Measurements from ENCODE around the gene VTI1A. TPM values are rescaled to one million over a fixed set of nuclear protein-coding genes. Genes with fewer than 3 reads are reported as not detected.

VTI1A gene
- total RNA-seq, 2 experiments from 2014 or later, result 39.0 to 54.6 TPM

DNA sequence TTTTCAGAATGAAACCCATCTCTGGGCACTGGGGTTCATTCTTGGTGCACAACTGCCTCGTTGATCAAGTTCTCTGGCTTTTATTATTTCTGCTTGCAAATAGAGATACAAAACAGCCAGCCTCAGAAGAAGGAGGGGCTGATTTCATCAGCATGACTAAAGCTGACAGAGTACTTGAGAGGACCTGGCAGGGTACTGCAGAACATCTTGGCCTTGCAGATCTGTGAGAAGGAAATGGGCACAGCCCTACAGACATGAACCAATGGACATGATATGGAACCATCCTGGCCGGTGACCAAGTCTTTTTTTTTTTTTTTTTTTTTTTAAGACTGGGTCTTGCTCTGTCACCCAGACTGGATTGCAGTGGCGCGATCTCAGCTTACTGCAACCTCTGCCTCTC, 240.6 kb downstream of the VTI1A start:
- DNase-seq, result no peak
- Mint-ChIP-seq H3K9me3 (ENCODE audit: low read depth) (no peaks in the 10 kb centered on the region), H3K27ac (no peak overlapping the region), H3K36me3 (no peaks in the 10 kb centered on the region), H3K27me3 (no peaks in the 10 kb centered on the region), H3K4me1 (no peaks in the 10 kb centered on the region), H3K4me3 (no peak overlapping the region)
- ATAC-seq, result no peak
- CTCF ChIA-PET, result no interaction called here

DNA sequence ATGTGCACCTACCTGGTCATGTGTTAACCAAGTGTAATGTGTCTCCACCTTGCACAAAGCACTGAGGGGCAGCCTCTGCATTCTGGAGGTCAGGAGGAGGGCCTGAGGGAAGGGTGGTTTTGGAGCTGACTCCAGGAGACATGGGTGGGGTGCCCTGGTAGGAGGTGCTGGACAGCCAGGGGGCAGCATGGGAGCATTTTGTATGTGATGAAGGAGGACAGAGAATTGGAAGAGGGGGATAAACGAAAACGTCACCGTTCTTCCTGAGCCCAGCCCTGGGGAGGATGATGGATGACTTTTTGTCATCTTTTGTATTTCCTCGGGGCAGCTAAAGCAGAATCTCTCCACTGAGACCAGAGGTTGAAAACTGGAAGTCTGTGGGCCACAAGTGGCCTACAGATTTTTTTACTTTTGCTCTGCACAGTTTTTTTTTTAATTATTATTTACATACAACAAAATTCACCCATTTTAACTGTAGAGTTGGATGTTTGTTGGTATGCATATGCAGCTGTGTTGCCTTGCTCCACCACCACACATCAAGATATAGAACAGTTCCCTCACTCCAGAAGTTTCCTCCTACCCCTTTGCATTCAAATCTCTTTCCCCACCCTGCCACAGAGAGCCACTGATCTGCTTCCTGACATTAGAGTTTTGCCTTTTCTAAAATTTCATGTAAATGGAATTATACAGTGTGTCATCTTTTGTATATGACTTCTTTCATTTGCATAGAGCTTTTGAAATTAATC, 242.5 kb downstream of the VTI1A start:
- H3K9me3 Mint-ChIP-seq (ENCODE audit: low read depth), result no peaks in the 10 kb centered on the region
- H3K27ac Mint-ChIP-seq, result no peak overlapping the region
- ATAC-seq (no peak), DNase-seq (no peak)
- CTCF ChIA-PET, result interaction anchor here (1.2 kb wide), 1 partner anchor 9 kb away, joined by 3 read pairs; no protein-coding TSS in a partner anchor
- H3K27me3 Mint-ChIP-seq, result no peaks in the 10 kb centered on the region
- no peaks in the 10 kb centered on the region for H3K4me1 Mint-ChIP-seq
- H3K4me3 Mint-ChIP-seq, result no peak overlapping the region
- H3K36me3 Mint-ChIP-seq, result no peaks in the 10 kb centered on the region

DNA sequence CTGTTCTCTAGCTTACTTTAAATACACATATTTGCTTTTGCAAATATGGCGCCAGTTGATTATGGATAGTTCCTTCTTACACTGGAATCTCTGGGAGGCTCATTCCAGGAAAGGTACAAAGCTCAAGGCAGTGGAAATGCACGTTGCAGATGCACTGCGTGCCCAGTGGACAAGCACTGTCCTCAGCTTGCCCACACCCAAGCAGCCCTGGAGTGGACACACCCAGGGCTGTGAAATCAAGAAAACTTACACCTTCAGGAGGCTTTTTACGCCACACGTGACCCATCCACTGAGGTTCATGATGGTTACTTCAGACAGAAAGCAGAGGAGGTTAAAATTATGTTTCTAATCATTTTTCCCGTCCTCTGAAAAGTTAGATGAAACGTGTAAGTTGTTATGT, 248.5 kb downstream of the VTI1A start:
- no peak overlapping the region for H3K27ac Mint-ChIP-seq
- DNase-seq, result no peak
- H3K9me3 Mint-ChIP-seq (ENCODE audit: low read depth), result no peaks in the 10 kb centered on the region
- no peaks in the 10 kb centered on the region for H3K36me3 Mint-ChIP-seq
- no peaks in the 10 kb centered on the region for H3K27me3 Mint-ChIP-seq
- CTCF ChIA-PET, result no interaction called here
- no peaks in the 10 kb centered on the region for H3K4me1 Mint-ChIP-seq
- H3K4me3 Mint-ChIP-seq, result no peak overlapping the region
- ATAC-seq, result no peak

- H3K4me1 Mint-ChIP-seq, result no peaks in the 10 kb centered on the region
- CTCF ChIA-PET, result no interaction called here
- ATAC-seq (no peak), DNase-seq (no peak)
- H3K36me3 Mint-ChIP-seq, result no peaks in the 10 kb centered on the region
- no peaks in the 10 kb centered on the region for H3K9me3 Mint-ChIP-seq (ENCODE audit: low read depth)
- no peak overlapping the region for H3K4me3 Mint-ChIP-seq
- H3K27me3 Mint-ChIP-seq, result no peaks in the 10 kb centered on the region
- no peak overlapping the region for H3K27ac Mint-ChIP-seq
Measured at GRCh38 chr10:112696592-112696991, 249.6 kb downstream of the VTI1A start.

GRCh38 chr10:112698133-112698817, 251.3 kb downstream of the VTI1A start:
- no peaks in the 10 kb centered on the region for H3K4me1 Mint-ChIP-seq
- no peaks in the 10 kb centered on the region for H3K9me3 Mint-ChIP-seq (ENCODE audit: low read depth)
- no peak for ATAC-seq
- H3K27ac Mint-ChIP-seq, result no peak overlapping the region
- CTCF ChIA-PET, result interaction anchor here (0.6 kb wide), 1 partner anchor 10 kb away, joined by 3 read pairs; no protein-coding TSS in a partner anchor
- no peak overlapping the region for H3K4me3 Mint-ChIP-seq
- no peaks in the 10 kb centered on the region for H3K27me3 Mint-ChIP-seq
- no peaks in the 10 kb centered on the region for H3K36me3 Mint-ChIP-seq
- DNase-seq, result no peak

DNA sequence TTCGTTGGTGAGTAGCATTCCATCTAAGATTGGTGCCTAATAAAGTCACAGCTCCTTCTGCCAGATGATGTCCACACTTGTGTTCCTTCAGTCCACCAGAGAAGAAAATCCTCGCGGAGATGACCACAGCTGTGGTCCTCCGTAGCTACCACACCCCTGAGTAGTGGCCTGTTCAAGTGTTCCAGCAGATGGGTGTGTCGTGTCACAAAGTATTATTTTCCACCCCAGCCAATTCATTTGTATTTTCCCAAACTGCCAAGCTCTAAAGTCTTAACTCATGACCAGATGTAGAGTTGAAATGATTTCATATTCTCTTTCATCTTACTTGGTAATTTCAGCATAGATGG, 251.8 kb downstream of the VTI1A start:
- Mint-ChIP-seq H3K36me3 (no peaks in the 10 kb centered on the region), H3K27ac (no peak overlapping the region), H3K9me3 (ENCODE audit: low read depth) (no peaks in the 10 kb centered on the region), H3K4me3 (no peak overlapping the region), H3K27me3 (no peaks in the 10 kb centered on the region), H3K4me1 (no peaks in the 10 kb centered on the region)
- ATAC-seq (no peak), DNase-seq (no peak)
- CTCF ChIA-PET, result interaction anchor here (0.6 kb wide), 1 partner anchor 9 kb away, joined by 3 read pairs; no protein-coding TSS in a partner anchor

GRCh38 chr10:112700215-112700671, 253.2 kb downstream of the VTI1A start:
- ATAC-seq (no peak), DNase-seq (no peak)
- no peaks in the 10 kb centered on the region for H3K4me1 Mint-ChIP-seq
- no peak overlapping the region for H3K27ac Mint-ChIP-seq
- CTCF ChIA-PET, result no interaction called here
- H3K9me3 Mint-ChIP-seq (ENCODE audit: low read depth), result no peaks in the 10 kb centered on the region
- H3K36me3 Mint-ChIP-seq, result no peaks in the 10 kb centered on the region
- H3K4me3 Mint-ChIP-seq, result no peak overlapping the region
- H3K27me3 Mint-ChIP-seq, result no peaks in the 10 kb centered on the region

DNA sequence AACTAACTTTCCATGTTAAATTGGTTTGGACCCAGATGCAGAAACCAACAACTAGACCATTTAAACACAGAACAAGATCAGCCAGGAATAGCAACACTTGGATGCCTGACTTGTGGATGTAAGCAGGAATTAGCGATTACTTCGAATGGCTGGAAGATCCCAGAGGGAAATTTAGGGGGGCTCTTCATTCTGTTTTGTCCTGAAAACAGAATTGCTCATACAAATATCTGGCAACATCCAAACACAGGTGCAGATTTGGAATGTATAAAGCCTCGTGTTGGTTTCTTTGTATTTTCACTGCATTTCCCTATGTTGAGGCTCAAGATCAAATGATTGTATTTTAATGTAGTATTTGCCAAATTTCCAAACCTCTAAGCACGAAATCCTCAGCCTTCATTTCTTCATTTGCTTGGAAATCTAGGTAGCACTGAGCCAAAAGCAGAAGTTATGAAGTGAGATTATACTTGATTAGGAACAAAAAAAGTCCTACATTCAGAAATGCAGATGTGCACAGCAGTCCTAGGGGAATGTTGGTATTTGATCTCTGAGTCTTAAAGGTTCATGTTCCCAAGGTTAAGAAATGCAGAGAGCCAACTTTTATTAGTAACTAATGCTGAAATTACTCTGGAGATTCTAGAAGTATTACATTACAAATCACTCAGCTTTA, 254.3 kb downstream of the VTI1A start:
- Mint-ChIP-seq H3K27me3 (no peaks in the 10 kb centered on the region), H3K27ac (no peak overlapping the region), H3K4me3 (no peak overlapping the region), H3K36me3 (no peaks in the 10 kb centered on the region), H3K9me3 (ENCODE audit: low read depth) (no peaks in the 10 kb centered on the region), H3K4me1 (no peaks in the 10 kb centered on the region)
- DNase-seq, result no peak
- CTCF ChIA-PET, result no interaction called here
- no peak for ATAC-seq

- no peak for DNase-seq
- H3K36me3 Mint-ChIP-seq, result no peaks in the 10 kb centered on the region
- no peak overlapping the region for H3K4me3 Mint-ChIP-seq
- H3K27ac Mint-ChIP-seq, result no peak overlapping the region
- H3K27me3 Mint-ChIP-seq, result no peaks in the 10 kb centered on the region
- no peak for ATAC-seq
- H3K9me3 Mint-ChIP-seq (ENCODE audit: low read depth), result no peaks in the 10 kb centered on the region
- CTCF ChIA-PET, result no interaction called here
- no peaks in the 10 kb centered on the region for H3K4me1 Mint-ChIP-seq
Measured at GRCh38 chr10:112701878-112702255, 254.9 kb downstream of the VTI1A start.

DNA sequence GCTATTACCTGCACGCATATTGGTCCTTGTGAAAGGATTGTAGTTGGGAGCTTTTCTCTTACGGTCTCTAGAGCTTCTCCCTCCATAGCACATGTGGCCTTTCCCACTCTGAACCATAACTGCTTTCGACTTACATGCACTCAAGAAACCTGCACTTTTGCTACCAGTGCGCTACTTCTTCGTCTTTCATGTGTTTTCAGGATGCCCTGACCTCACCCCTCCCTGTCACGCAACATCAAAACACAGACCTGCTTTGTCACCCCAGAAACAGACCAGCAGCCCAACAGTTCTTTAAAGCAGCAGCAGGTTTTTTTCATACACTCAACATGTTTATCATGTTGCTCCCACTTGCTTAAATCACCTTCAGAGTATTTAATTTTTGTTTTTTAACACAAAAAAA, 259.6 kb downstream of the VTI1A start:
- H3K4me3 Mint-ChIP-seq, result no peak overlapping the region
- CTCF ChIA-PET, result no interaction called here
- no peaks in the 10 kb centered on the region for H3K36me3 Mint-ChIP-seq
- no peaks in the 10 kb centered on the region for H3K27me3 Mint-ChIP-seq
- H3K9me3 Mint-ChIP-seq (ENCODE audit: low read depth), result no peaks in the 10 kb centered on the region
- ATAC-seq (no peak), DNase-seq (no peak)
- H3K27ac Mint-ChIP-seq, result no peak overlapping the region
- H3K4me1 Mint-ChIP-seq, result no peaks in the 10 kb centered on the region

DNA sequence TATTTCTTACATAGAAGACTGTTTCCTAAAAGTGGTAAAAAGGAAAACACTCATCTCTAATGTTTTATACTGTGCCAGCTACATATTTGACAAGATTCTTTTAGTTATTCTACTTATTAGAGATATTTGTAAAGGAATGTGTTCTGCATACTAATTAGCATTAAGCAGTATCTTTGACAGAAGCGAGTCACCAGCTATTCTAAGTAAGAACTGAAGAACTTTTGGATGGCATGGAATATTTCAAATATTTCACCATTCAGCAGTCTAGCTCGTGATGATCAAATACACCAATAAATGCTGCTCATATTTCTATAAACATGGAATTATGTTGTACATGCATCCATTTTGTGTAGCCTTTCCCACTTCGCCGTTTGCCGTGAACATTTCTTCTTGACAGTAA, 261.4 kb downstream of the VTI1A start:
- H3K27me3 Mint-ChIP-seq, result no peaks in the 10 kb centered on the region
- CTCF ChIA-PET, result interaction anchor here (1.0 kb wide), 1 partner anchor 10 kb away, joined by 3 read pairs; no protein-coding TSS in a partner anchor

DNA sequence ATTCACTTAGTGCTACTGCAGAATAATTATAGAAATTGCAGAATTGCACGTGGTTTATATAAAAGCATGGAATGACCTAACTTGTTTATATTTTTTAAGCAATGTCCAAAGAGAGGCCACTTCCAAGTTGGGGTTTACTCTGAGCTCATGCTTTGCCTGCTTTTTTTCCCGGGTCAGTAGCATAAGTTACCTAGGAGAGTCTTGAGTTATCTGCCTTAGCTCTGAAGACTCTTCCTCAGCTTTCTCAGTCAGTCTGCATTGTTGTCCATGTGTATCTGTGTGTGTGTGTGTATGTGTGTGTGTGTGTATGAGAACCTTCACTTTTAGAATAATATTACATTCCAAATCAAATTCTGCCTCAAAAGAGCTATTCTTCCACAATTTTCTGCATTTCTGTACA, 263.5 kb downstream of the VTI1A start:
- H3K4me3 Mint-ChIP-seq, result no peak overlapping the region
- CTCF ChIA-PET, result interaction anchor here (0.9 kb wide), 1 partner anchor 667 kb away, joined by 3 read pairs; no protein-coding TSS in a partner anchor
- DNase-seq (no peak), ATAC-seq (no peak)
- H3K36me3 Mint-ChIP-seq, result peaks cover 7% of the 10 kb centered on the region
- no peaks in the 10 kb centered on the region for H3K4me1 Mint-ChIP-seq
- no peak overlapping the region for H3K27ac Mint-ChIP-seq
- H3K9me3 Mint-ChIP-seq (ENCODE audit: low read depth), result no peaks in the 10 kb centered on the region
- no peaks in the 10 kb centered on the region for H3K27me3 Mint-ChIP-seq

More for the DNA sequence above, 261.4 kb downstream of the VTI1A start:
- DNase-seq (no peak), ATAC-seq (no peak)
- Mint-ChIP-seq H3K4me1 (no peaks in the 10 kb centered on the region), H3K9me3 (ENCODE audit: low read depth) (no peaks in the 10 kb centered on the region), H3K4me3 (no peak overlapping the region), H3K27ac (no peak overlapping the region), H3K36me3 (peaks cover 3% of the 10 kb centered on the region)

DNA sequence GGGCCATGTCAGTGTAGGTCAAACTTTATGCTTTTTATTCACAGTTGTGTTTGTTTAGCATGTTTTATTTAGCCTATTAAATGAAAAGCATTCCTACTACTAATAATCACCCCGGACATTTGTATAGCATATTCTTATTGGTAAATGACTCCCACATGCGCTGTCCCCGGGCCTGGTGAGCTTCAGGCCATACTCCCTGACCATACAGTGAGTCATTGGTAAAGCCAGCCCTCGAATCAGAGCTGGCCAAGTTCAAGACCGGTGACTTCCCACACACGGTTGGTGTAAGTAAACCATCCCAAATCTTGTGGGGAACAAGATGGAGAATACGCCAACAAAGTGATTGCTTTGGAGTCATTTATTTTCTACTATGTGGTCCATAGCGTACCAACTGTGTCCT, 264.4 kb downstream of the VTI1A start:
- H3K27me3 Mint-ChIP-seq, result no peaks in the 10 kb centered on the region
- no peak for ATAC-seq
- H3K4me1 Mint-ChIP-seq, result no peaks in the 10 kb centered on the region
- no peaks in the 10 kb centered on the region for H3K9me3 Mint-ChIP-seq (ENCODE audit: low read depth)
- peaks cover 12% of the 10 kb centered on the region for H3K36me3 Mint-ChIP-seq
- H3K27ac Mint-ChIP-seq, result no peak overlapping the region
- CTCF ChIA-PET, result no interaction called here
- no peak overlapping the region for H3K4me3 Mint-ChIP-seq
- DNase-seq, result no peak

DNA sequence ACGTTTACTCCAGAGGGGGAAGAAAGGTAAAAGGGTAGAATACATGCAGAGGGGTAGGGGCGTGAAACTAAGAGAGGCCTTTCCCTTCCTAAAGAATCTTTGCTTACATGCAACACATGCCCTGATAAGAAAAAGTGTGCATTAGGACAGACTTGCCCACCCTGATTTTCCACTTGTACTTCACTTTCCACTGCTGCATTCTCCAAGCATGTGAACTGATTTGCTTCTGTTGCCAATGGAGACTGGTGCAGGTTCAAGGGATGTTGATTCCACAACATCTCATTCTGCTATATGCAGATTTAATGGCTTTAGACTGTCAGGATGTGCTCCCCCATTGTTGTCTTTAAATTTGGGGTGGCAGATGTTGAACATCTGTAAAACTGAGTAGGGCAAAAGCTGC, 265.5 kb downstream of the VTI1A start:
- DNase-seq, result no peak
- H3K27ac Mint-ChIP-seq, result no peak overlapping the region
- CTCF ChIA-PET, result no interaction called here
- H3K36me3 Mint-ChIP-seq, result peaks cover 13% of the 10 kb centered on the region
- no peaks in the 10 kb centered on the region for H3K4me1 Mint-ChIP-seq
- H3K9me3 Mint-ChIP-seq (ENCODE audit: low read depth), result no peaks in the 10 kb centered on the region
- H3K4me3 Mint-ChIP-seq, result no peak overlapping the region
- ATAC-seq, result no peak
- no peaks in the 10 kb centered on the region for H3K27me3 Mint-ChIP-seq

Data from activated CD8-positive, alpha-beta memory T cell treated with anti-CD3 and anti-CD28 coated beads, Interleukin-2, amount 10 ng/mL, durations not matched to agents 7 days and 5 days (primary cell).